SK-N-SH (cell line): ENCODE measurements around the gene SH2B3. TPM values are rescaled to one million over a fixed set of nuclear protein-coding genes. Genes with fewer than 3 reads are reported as not detected.

ENCODE experiments used
- CTCF ChIA-PET: fragments of 300-600, 350-600 bp; formaldehyde crosslinking; extraction: SDS; loops from one replicate; lab custom pipeline; 2021; lab: Yijun Ruan, JAX
- POLR2A ChIA-PET: fragments of 350-600 bp; sonication (Branson Sonifier 250); formaldehyde crosslinking; extraction: SDS; loops from one replicate; lab custom pipeline; 2020; ENCODE audit warnings: antibody characterized with exemption, inconsistent platforms; lab: Yijun Ruan, JAX
- DNase-seq: peaks from one replicate; pipeline ENCODE4 v3.0.0; 2012
- H2AFZ ChIP-seq: fragments of 200-600 bp; sonication (generic); 2 replicates; pipeline ENCODE4 v1.8.1; 2016; ENCODE audit warnings: antibody characterized with exemption, mild to moderate bottlenecking, low read depth
- H3F3A ChIP-seq: fragments of 200-600 bp; sonication (generic); replicated peaks from 2 replicates; pipeline ENCODE3; 2016; ENCODE audit warnings: antibody characterized with exemption, mild to moderate bottlenecking; ENCODE audit not compliant: insufficient read depth
- H3K27ac ChIP-seq, 2 experiments: fragments of 200-500 bp in 1 of 2; fragments of 200-600 bp in 1 of 2; sonication (Bioruptor generic) in 1 of 2; sonication (generic), shearing (Covaris generic) in 1 of 2; 2 replicates each; pipeline versions ENCODE4 v1.5.1 to v1.6.1; 2014 to 2016; ENCODE audit warnings: low read depth in 2 of 2, inconsistent platforms in 1 of 2, low read length in 1 of 2, mild to moderate bottlenecking in 1 of 2, mixed read lengths in 1 of 2
- H3K27me3 ChIP-seq: fragments of 200-600 bp; sonication (generic), shearing (Covaris generic); 2 replicates; pipeline ENCODE4 v1.6.1; 2016; ENCODE audit warnings: mixed run types; ENCODE audit not compliant: insufficient read depth
- H3K36me3 ChIP-seq, 2 experiments: fragments of 200-500 bp in 1 of 2; fragments of 200-600 bp in 1 of 2; sonication (Bioruptor generic) in 1 of 2; sonication (generic) in 1 of 2; replicated peaks in 1 of 2; 2 replicates each; pipeline versions ENCODE3 to v1.5.1; 2014 to 2016; ENCODE audit warnings: low read length in 1 of 2, mild to moderate bottlenecking in 1 of 2; ENCODE audit not compliant: insufficient read depth in 2 of 2, control insufficient read depth in 1 of 2
- H3K4me1 ChIP-seq, 2 experiments: fragments of 200-500 bp in 1 of 2; fragments of 200-600 bp in 1 of 2; sonication (Bioruptor generic) in 1 of 2; sonication (generic), shearing (Covaris generic) in 1 of 2; 2 replicates each; pipeline versions ENCODE4 v1.5.1 to v1.6.1; 2014 to 2016; ENCODE audit warnings: low read depth in 1 of 2, low read length in 1 of 2, mixed run types in 1 of 2; ENCODE audit not compliant: insufficient read depth in 2 of 2, control insufficient read depth in 1 of 2
- H3K4me2 ChIP-seq: fragments of 200-600 bp; sonication (generic), shearing (Covaris generic); 2 replicates; pipeline ENCODE4 v1.6.1; 2017; ENCODE audit warnings: mixed run types
- H3K4me3 ChIP-seq, 2 experiments: fragments of 200-500 bp in 1 of 2; fragments of 200-600 bp in 1 of 2; sonication (Bioruptor generic) in 1 of 2; sonication (generic), shearing (Covaris generic) in 1 of 2; 2 replicates each; pipeline versions ENCODE4 v1.5.1 to v1.8.1; 2014 to 2016; ENCODE audit warnings: low read depth in 2 of 2, inconsistent platforms in 1 of 2, low read length in 1 of 2, mild to moderate bottlenecking in 1 of 2, mixed read lengths in 1 of 2, moderate library complexity in 1 of 2
- H3K79me2 ChIP-seq: fragments of 200-600 bp; sonication (generic); 2 replicates; pipeline ENCODE4 v1.8.1; 2017; ENCODE audit warnings: mild to moderate bottlenecking; ENCODE audit not compliant: insufficient read depth
- H3K9ac ChIP-seq: fragments of 200-600 bp; sonication (generic); 2 replicates; pipeline ENCODE4 v1.6.1; 2017; ENCODE audit warnings: mixed run types
- H3K9me2 ChIP-seq: fragments of 200-600 bp; sonication (generic); 2 replicates; pipeline ENCODE4 v1.6.1; 2017; ENCODE audit warnings: mixed run types
- H3K9me3 ChIP-seq: fragments of 200-600 bp; sonication (generic); 2 replicates; pipeline ENCODE4 v1.6.1; 2017; ENCODE audit warnings: mixed run types, mild to moderate bottlenecking, moderate library complexity
- H4K20me1 ChIP-seq: fragments of 200-600 bp; sonication (generic); 2 replicates; pipeline ENCODE4 v1.6.1; 2017; ENCODE audit warnings: mild to moderate bottlenecking, mixed run types; ENCODE audit not compliant: insufficient read depth
- CTCF ChIP-seq: fragments of 200-600 bp; sonication (generic); IDR thresholded peaks from 2 replicates; pipeline ENCODE4 v1.6.1; 2017; ENCODE audit warnings: antibody characterized with exemption, mild to moderate bottlenecking, moderate library complexity
- EP300 ChIP-seq, 2 experiments: IDR thresholded peaks; 2 replicates each; pipeline versions ENCODE4 v1.4.0 to v1.6.1; 2012; ENCODE audit warnings: borderline replicate concordance in 1 of 2, low read depth in 1 of 2, low read length in 1 of 2
- IRF3 ChIP-seq: fragments of 150-350 bp; IDR thresholded peaks from 2 replicates; pipeline ENCODE4 v1.6.1; 2016; ENCODE audit warnings: mild to moderate bottlenecking, low read depth, low read length
- JUND ChIP-seq: IDR thresholded peaks from 2 replicates; pipeline ENCODE4 v1.4.0; 2012
- MAX ChIP-seq: IDR thresholded peaks from 2 replicates; pipeline ENCODE4 v1.4.0; 2012; ENCODE audit warnings: low read depth
- MEF2A ChIP-seq: IDR thresholded peaks from 2 replicates; pipeline ENCODE4 v1.4.0; 2012; ENCODE audit warnings: low read depth, borderline replicate concordance
- MXI1 ChIP-seq: IDR thresholded peaks from 2 replicates; pipeline ENCODE4 v1.6.1; 2012; ENCODE audit warnings: mild to moderate bottlenecking, low read depth, low read length, improper control_type of control experiment
- PBX3 ChIP-seq: IDR thresholded peaks from 2 replicates; pipeline ENCODE4; 2012
- POLR2AphosphoS5 ChIP-seq: IDR thresholded peaks from 2 replicates; pipeline ENCODE4 v1.6.1; 2012; ENCODE audit warnings: low read depth, low read length
- RCOR1 ChIP-seq: fragments of 150-350 bp; IDR thresholded peaks from 2 replicates; pipeline ENCODE4 v1.6.1; 2017; ENCODE audit warnings: antibody characterized with exemption, low read length
- SIN3A ChIP-seq: IDR thresholded peaks from 2 replicates; pipeline ENCODE4 v1.6.1; 2012; ENCODE audit warnings: low read depth, mild to moderate bottlenecking, low read length, moderate library complexity, borderline replicate concordance
- USF2 ChIP-seq: fragments of 150-350 bp; IDR thresholded peaks from 2 replicates; pipeline ENCODE4 v1.6.1; 2017; ENCODE audit warnings: antibody characterized with exemption, low read length, low read depth, borderline replicate concordance
- YY1 ChIP-seq: IDR thresholded peaks from 2 replicates; pipeline ENCODE4 v1.4.0; 2012; ENCODE audit warnings: low read depth, mild to moderate bottlenecking
- WGBS: methylation state at CpG from one replicate; pipeline ENCODE4 v1.1.6; 2017; ENCODE audit warnings: low lambda C conversion rate; 5-methylcytosine and 5-hydroxymethylcytosine counted together
- polyA plus RNA-seq, 3 experiments: library from polyadenylated mRNA; depleted of rRNA; stranded (reverse); fragments of >200 nt; gene quantifications; 2 replicates each; pipeline ENCODE4 v1.2.3, GENCODE V29; 2012

SH2B3 gene
- polyA plus RNA-seq, 1 of the 3 experiments (the other 2 are of a cell fraction), result 15.6 TPM

- Histone ChIP-seq H3K79me2 (peaks cover 25% of the 10 kb centered on the region), H3K4me2 (no peak overlapping the region), H3K9me3 (no peaks in the 10 kb centered on the region), H4K20me1 (peaks cover 13% of the 10 kb centered on the region), H2AFZ (no peak overlapping the region), H3K36me3 (peaks cover 69 to 83% of the 10 kb centered on the region in 2 experiments), H3F3A (peaks cover 67% of the 10 kb centered on the region), H3K27ac (peak overlapping the region in 1 of 2 experiments; percentile 40; a peak in 1 of 4 replicates), H3K9me2 (no peaks in the 10 kb centered on the region), H3K27me3 (no peaks in the 10 kb centered on the region), H3K4me1 (peaks cover 4 to 40% of the 10 kb centered on the region in 2 experiments), H3K4me3 (no peak overlapping the region), H3K9ac (no peak overlapping the region)
- DNase-seq, result no peak
- ChIA-PET CTCF (interaction anchor here (0.7 to 28.3 kb wide), 3 partner anchors 41 to 74 kb away, joined by 3 to 618 read pairs (median 4); partner anchors contain the start of gene SH2B3), POLR2A (no interaction called here)
- no peak for TF ChIP-seq IRF3
- no peak for TF ChIP-seq SIN3A
- no peak for TF ChIP-seq PBX3
- TF ChIP-seq MXI1, result no peak
- TF ChIP-seq MAX, result no peak
- no peak for TF ChIP-seq JUND
- TF ChIP-seq YY1, result no peak
- no peak for TF ChIP-seq USF2
- 94% methylated on average over 21 of the region's 25 CpGs for WGBS
Measured at GRCh38 chr12:111453071-111453989, 47.6 kb downstream of the SH2B3 start.

- no peak for DNase-seq
- 69% methylated on average over 4 of the region's 4 CpGs for WGBS
- CTCF ChIA-PET, result interaction anchor here (0.7 to 28.3 kb wide), 4 partner anchors 42 to 76 kb away, joined by 3 to 618 read pairs (median 4); partner anchors contain the start of gene SH2B3
- no peak overlapping the region for H3K9ac ChIP-seq
- peaks cover 4 to 38% of the 10 kb centered on the region in 2 experiments for H3K4me1 ChIP-seq
- H3K79me2 ChIP-seq, result peaks cover 31% of the 10 kb centered on the region
- H3K4me3 ChIP-seq, result no peak overlapping the region
- peaks cover 57% of the 10 kb centered on the region for H3F3A ChIP-seq
- no peak overlapping the region for H3K4me2 ChIP-seq
- TF ChIP-seq PBX3 (no peak), CTCF (no peak), MEF2A (no peak), POLR2AphosphoS5 (no peak), RCOR1 (no peak), EP300 (IDR thresholded peaks at IDR 0.05; ENCODE audit: borderline replicate concordance in 1 of 2, low read depth in 1 of 2, low read length in 1 of 2) (peak in 1 of 2 experiments; percentile 6; a peak in 1 of 4 replicates)
- no peak overlapping the region for H2AFZ ChIP-seq
- peaks cover 13% of the 10 kb centered on the region for H4K20me1 ChIP-seq
- H3K27ac ChIP-seq, result peak overlapping the region; percentile 25 to 53; a peak in 3 of 4 replicates
- POLR2A ChIA-PET, result interaction anchor here (1.0 kb wide), 1 partner anchor 57 kb away, joined by 4 read pairs; no protein-coding TSS in a partner anchor
- no peaks in the 10 kb centered on the region for H3K9me2 ChIP-seq
- no peaks in the 10 kb centered on the region for H3K27me3 ChIP-seq
- H3K9me3 ChIP-seq, result no peaks in the 10 kb centered on the region
- H3K36me3 ChIP-seq, result peaks cover 71 to 77% of the 10 kb centered on the region in 2 experiments
Measured at GRCh38 chr12:111454311-111454710, 48.6 kb downstream of the SH2B3 start.
